ENCODE results near the gene CGREF1.

Gene CGREF1

GRCh38 chr2:27133905-27134780, 15.2 kb upstream of the CGREF1 start, which contains the start of gene PREB (continued):
- TF ChIP-seq GLIS1 (tag by site-specific recombination; IDR thresholded peaks at IDR 0.05) (no peak), ZNF660 (tag by site-specific recombination; IDR thresholded peaks at IDR 0.05) (no peak), ZNF223 (tag by site-specific recombination; IDR thresholded peaks at IDR 0.05) (no peak), GFI1B (tag by site-specific recombination; IDR thresholded peaks at IDR 0.05) (no peak), ZNF416 (tag by site-specific recombination; IDR thresholded peaks at IDR 0.05) (no peak), ZNF704 (tag by site-specific recombination; IDR thresholded peaks at IDR 0.05) (no peak), PATZ1 (tag by site-specific recombination; IDR thresholded peaks at IDR 0.05) (no peak), ZSCAN16 (tag by site-specific recombination; IDR thresholded peaks at IDR 0.05) (no peak), ZNF202 (tag by site-specific recombination; IDR thresholded peaks at IDR 0.05; ENCODE audit: borderline replicate concordance) (no peak), PRDM10 (tag by site-specific recombination; IDR thresholded peaks at IDR 0.05) (peak; percentile 49), OSR2 (tag by site-specific recombination; IDR thresholded peaks at IDR 0.05) (no peak), ATF2 (tag by site-specific recombination; IDR thresholded peaks at IDR 0.05; ENCODE audit: low read depth) (no peak), ZNF214 (tag by site-specific recombination; IDR thresholded peaks at IDR 0.05; ENCODE audit: borderline replicate concordance) (no peak), ZBTB8A (tag by site-specific recombination; IDR thresholded peaks at IDR 0.05) (peak; percentile 45), ZNF423 (tag by site-specific recombination; IDR thresholded peaks at IDR 0.05) (no peak), TCF7L2 (IDR thresholded peaks at IDR 0.05; ENCODE audit: borderline replicate concordance, low read depth, low read length) (no peak), IKZF3 (tag by site-specific recombination; IDR thresholded peaks at IDR 0.05) (no peak)

Data from HEK293 (cell line).